Regular cardiac myocyte (primary cell): ENCODE data around the gene PTPN22. TPM values are rescaled to one million over a fixed set of nuclear protein-coding genes. Genes with fewer than 3 reads are reported as not detected.

Experiments
- total RNA-seq: library from RNA; depleted of rRNA; stranded (reverse); fragments of >200 nt; gene quantifications from 2 replicates; pipeline ENCODE4 v1.2.3, GENCODE V29; 2014

The PTPN22 gene
- total RNA-seq = 2.1 and 3.1 TPM in 2 replicates

GRCh38 chr1:113871597-113872113 is at the start of gene PTPN22:
PTPN22 (minus strand) TSS chr1:113871712.

DNA sequence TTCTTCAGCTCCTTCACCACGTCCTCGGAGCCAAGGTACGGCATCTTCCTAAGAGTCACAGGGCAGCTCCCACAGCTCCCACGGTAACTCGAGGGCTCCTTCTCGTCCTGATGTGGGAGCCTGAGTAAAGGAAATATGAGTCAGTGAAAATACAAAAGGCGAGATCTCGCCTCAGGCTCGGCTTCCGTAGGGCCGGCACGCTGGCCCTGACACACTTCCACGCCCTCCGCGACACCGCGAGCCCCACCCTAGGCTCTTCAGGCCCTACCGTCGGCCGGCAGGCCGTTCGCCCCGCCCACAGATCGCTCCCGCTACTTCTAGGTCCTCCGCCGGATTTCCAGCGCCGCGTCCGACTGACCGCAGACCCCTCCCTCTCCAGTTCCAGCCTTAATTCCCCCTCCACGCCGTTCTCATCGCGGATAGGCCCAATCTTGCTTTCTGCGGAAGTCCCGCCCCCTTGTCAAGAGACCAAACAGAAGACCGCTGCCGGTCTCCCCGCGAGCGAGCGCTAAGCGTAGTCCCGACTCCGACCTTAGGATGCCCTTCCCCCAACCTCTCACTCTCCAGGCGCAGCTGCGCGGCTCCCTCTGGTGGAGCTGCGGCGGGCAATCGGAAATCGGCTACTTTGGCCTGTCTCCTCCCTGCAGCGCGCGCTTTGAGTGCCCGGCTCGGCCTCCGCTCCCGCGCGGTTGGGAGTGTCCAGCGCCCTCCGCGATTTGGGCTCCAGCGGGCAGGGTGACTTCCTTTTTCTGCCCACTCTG is 33.3 kb upstream of the PTPN22 start, which contains the start of the genes AP4B1 and DCLRE1B:
TSS of gene AP4B1 (minus strand) at position 126 of the 761 bp plus-strand sequence. CDS start at position 44, 82 bp downstream.
TSS of gene DCLRE1B (plus strand) at position 653 of the 761 bp plus-strand sequence. CDS start 261 bp downstream, outside the sequence.

GRCh38 chr1:113887402-113888175 is 16.1 kb upstream of the PTPN22 start, which contains the start of gene BCL2L15:
BCL2L15 (minus strand) TSS chr1:113887581; CDS start chr1:113887375, 206 bp downstream.

GRCh38 chr1:113811888-113812660 is 59.4 kb downstream of the PTPN22 start, which contains the start of gene RSBN1:
RSBN1 (minus strand) TSS chr1:113812476; CDS start chr1:113812412, 64 bp downstream.

Other genes with a start within 250 kb of the PTPN22 start
- 38.1 and 38.9 TPM in 2 replicates for gene PHTF1, start 112.2 kb downstream of the PTPN22 start, total RNA-seq
- 12.1 and 13.4 TPM in 2 replicates for gene RSBN1, start 59.2 kb downstream of the PTPN22 start, total RNA-seq
- gene BCL2L15, start 15.9 kb upstream of the PTPN22 start, total RNA-seq = under 0.01 TPM in 2 replicates
- 21.7 and 27.0 TPM in 2 replicates for gene AP4B1, start 33.1 kb upstream of the PTPN22 start, total RNA-seq
- 1.4 and 3.6 TPM in 2 replicates for gene DCLRE1B, start 33.6 kb upstream of the PTPN22 start, total RNA-seq
- 24.0 and 29.1 TPM in 2 replicates for gene HIPK1, start 57.6 kb upstream of the PTPN22 start, total RNA-seq
- gene OLFML3, start 107.8 kb upstream of the PTPN22 start, total RNA-seq = 7.5 and 26.2 TPM in 2 replicates